H1 (cell line): Measurements from ENCODE around the gene BASP1. TPM values are rescaled to one million over a fixed set of nuclear protein-coding genes. Genes with fewer than 3 reads are reported as not detected.

Experiments
- CTCF ChIA-PET: fragments of 300-600 bp; sonication (Branson Sonifier 250); formaldehyde crosslinking; loops from one replicate; lab custom pipeline; 2021; ENCODE audit not compliant: partially characterized antibody; lab: Charles Lee
- POLR2A ChIA-PET: fragments of 300-600 bp; sonication (Branson Sonifier 250); formaldehyde crosslinking; loops from one replicate; lab custom pipeline; 2021; ENCODE audit warnings: inconsistent platforms; ENCODE audit not compliant: partially characterized antibody; lab: Charles Lee
- DNase-seq, 2 experiments: peaks; one replicate each; pipeline versions ENCODE4 v3.0.0 to v3.0.0-alpha.2; 2010 to 2022; ENCODE audit warnings: low spot score in 2 of 2, low read depth in 1 of 2, mixed read lengths in 1 of 2
- FAIRE-seq: peaks from 2 replicates; lab custom pipeline; 2011; peaks lifted over from hg19 to GRCh38; lab: Jason Lieb, UNC
- H2AFZ ChIP-seq: 2 replicates; pipeline ENCODE4 v1.8.1; 2012; ENCODE audit warnings: low read length, inconsistent platforms
- H2AK5ac ChIP-seq: 2 replicates; pipeline ENCODE4 v1.6.1; 2013; ENCODE audit warnings: low read depth, low read length
- H2BK120ac ChIP-seq: replicated peaks from 2 replicates; pipeline ENCODE3; 2013; ENCODE audit warnings: low read depth, low read length, inconsistent platforms
- H2BK12ac ChIP-seq: 2 replicates; pipeline ENCODE4 v1.6.1; 2013; ENCODE audit warnings: low read depth, low read length
- H2BK15ac ChIP-seq: 2 replicates; pipeline ENCODE4 v1.6.1; 2013; ENCODE audit warnings: low read length
- H2BK20ac ChIP-seq: 2 replicates; pipeline ENCODE4 v1.6.1; 2013; ENCODE audit warnings: low read length
- H2BK5ac ChIP-seq: 2 replicates; pipeline ENCODE4 v1.6.1; 2013; ENCODE audit warnings: low read depth, low read length
- H3K14ac ChIP-seq: 2 replicates; pipeline ENCODE4 v1.6.1; 2013; ENCODE audit warnings: inconsistent platforms; ENCODE audit not compliant: insufficient read length
- H3K18ac ChIP-seq: 2 replicates; pipeline ENCODE4 v1.6.1; 2013; ENCODE audit warnings: low read length; ENCODE audit errors: extremely low read depth
- H3K23ac ChIP-seq: 2 replicates; pipeline ENCODE4 v1.6.1; 2013; ENCODE audit warnings: inconsistent platforms; ENCODE audit not compliant: insufficient read length
- H3K23me2 ChIP-seq: 2 replicates; pipeline ENCODE4 v1.6.1; 2013; ENCODE audit warnings: low read depth, low read length
- H3K27ac ChIP-seq: 2 replicates; pipeline ENCODE4 v1.6.1; 2011; ENCODE audit warnings: low read depth, low read length, inconsistent platforms
- H3K27me3 ChIP-seq, 4 experiments: replicated peaks in 1 of 4; 1 replicate in 1 of 4; 2 replicates in 3 of 4; pipeline versions ENCODE4 v1.6.1 to v1.8.1; 2011 to 2013; ENCODE audit warnings: low read length in 3 of 4, mild to moderate bottlenecking in 3 of 4, inconsistent platforms in 2 of 4, mixed read lengths in 2 of 4, moderate library complexity in 1 of 4; ENCODE audit not compliant: control insufficient read depth in 3 of 4, insufficient read depth in 3 of 4; ENCODE audit errors: extremely low read depth in 1 of 4
- H3K36me3 ChIP-seq, 4 experiments: 2 replicates each; pipeline versions ENCODE4 v1.6.1 to v1.8.1; 2011 to 2013; ENCODE audit warnings: mild to moderate bottlenecking in 4 of 4, low read length in 3 of 4, moderate library complexity in 2 of 4, control low read depth in 1 of 4, inconsistent platforms in 1 of 4; ENCODE audit not compliant: insufficient read depth in 4 of 4, control insufficient read depth in 2 of 4
- H3K4ac ChIP-seq: replicated peaks from 2 replicates; pipeline ENCODE3; 2013; ENCODE audit warnings: low read length, low read depth, mixed read lengths, inconsistent platforms; ENCODE audit not compliant: insufficient read length
- H3K4me1 ChIP-seq, 4 experiments: replicated peaks in 1 of 4; 1 replicate in 1 of 4; 2 replicates in 3 of 4; pipeline versions ENCODE4 v1.6.1 to v1.8.1; 2011 to 2013; ENCODE audit warnings: low read length in 3 of 4, inconsistent platforms in 2 of 4, mixed read lengths in 1 of 4; ENCODE audit not compliant: insufficient read depth in 4 of 4, control insufficient read depth in 3 of 4
- H3K4me2 ChIP-seq, 2 experiments: 2 replicates each; pipeline versions ENCODE4 v1.6.1 to v1.8.1; 2011 to 2013; ENCODE audit warnings: low read depth in 2 of 2, low read length in 2 of 2, control low read depth in 1 of 2, inconsistent platforms in 1 of 2, mild to moderate bottlenecking in 1 of 2; ENCODE audit not compliant: insufficient read depth in 1 of 2
- H3K4me3 ChIP-seq, 4 experiments: fragments of 200-600, 300-600 bp in 1 of 4; sonication (generic), shearing (Covaris generic), sonication (Bioruptor Twin) in 1 of 4; 2 replicates each; pipeline versions ENCODE4 v1.5.1 to v1.8.1; 2011 to 2016; ENCODE audit warnings: low read length in 4 of 4, low read depth in 3 of 4, control low read depth in 2 of 4, inconsistent platforms in 2 of 4, mild to moderate bottlenecking in 2 of 4, mixed read lengths in 1 of 4, moderate library complexity in 1 of 4; ENCODE audit not compliant: insufficient read depth in 2 of 4; ENCODE audit errors: extremely low read depth in 1 of 4
- H3K56ac ChIP-seq: replicated peaks from 2 replicates; pipeline ENCODE3; 2013; ENCODE audit warnings: low read depth, mild to moderate bottlenecking, mixed read lengths, low read length, inconsistent platforms; ENCODE audit not compliant: insufficient read length
- H3K79me1 ChIP-seq: 2 replicates; pipeline ENCODE4 v1.6.1; 2013; ENCODE audit warnings: low read depth, low read length, control low read depth
- H3K79me2 ChIP-seq, 2 experiments: 2 replicates each; pipeline versions ENCODE4 v1.6.1 to v1.8.1; 2012 to 2013; ENCODE audit warnings: low read length in 2 of 2, mild to moderate bottlenecking in 2 of 2, inconsistent platforms in 1 of 2; ENCODE audit not compliant: insufficient read depth in 2 of 2, control insufficient read depth in 1 of 2
- H3K9ac ChIP-seq, 4 experiments: replicated peaks in 1 of 4; 1 replicate in 1 of 4; 2 replicates in 3 of 4; pipeline versions ENCODE4 v1.6.1 to v1.8.1; 2011 to 2013; ENCODE audit warnings: low read depth in 3 of 4, low read length in 3 of 4, control low read depth in 2 of 4, mild to moderate bottlenecking in 2 of 4, moderate library complexity in 2 of 4, inconsistent platforms in 1 of 4; ENCODE audit errors: extremely low read depth in 1 of 4
- H3K9me3 ChIP-seq, 2 experiments: 2 replicates each; pipeline versions ENCODE4 v1.6.1 to v1.8.1; 2012 to 2013; ENCODE audit warnings: mild to moderate bottlenecking in 2 of 2, moderate library complexity in 2 of 2, control low read depth in 1 of 2, inconsistent platforms in 1 of 2, low read depth in 1 of 2, low read length in 1 of 2, mixed read lengths in 1 of 2; ENCODE audit not compliant: insufficient read depth in 2 of 2
- H4K20me1 ChIP-seq, 2 experiments: replicated peaks in 1 of 2; 2 replicates each; pipeline versions ENCODE3 to v1.8.1; 2011 to 2013; ENCODE audit warnings: inconsistent platforms in 2 of 2, low read length in 2 of 2, mild to moderate bottlenecking in 1 of 2; ENCODE audit not compliant: insufficient read depth in 2 of 2, control insufficient read depth in 1 of 2
- H4K5ac ChIP-seq: 2 replicates; pipeline ENCODE4 v1.6.1; 2013; ENCODE audit warnings: low read length, low read depth, mixed read lengths, inconsistent platforms; ENCODE audit not compliant: insufficient read length
- H4K8ac ChIP-seq: 2 replicates; pipeline ENCODE4 v1.8.0; 2013; ENCODE audit warnings: mild to moderate bottlenecking, moderate library complexity, low read length, inconsistent platforms; ENCODE audit not compliant: insufficient read depth; ENCODE audit errors: extremely low read depth
- H4K91ac ChIP-seq: replicated peaks from 2 replicates; pipeline ENCODE3; 2013; ENCODE audit warnings: low read length, mixed read lengths, inconsistent platforms; ENCODE audit not compliant: insufficient read length
- BRCA1 ChIP-seq: IDR thresholded peaks from 2 replicates; pipeline ENCODE4 v1.6.1; 2012; ENCODE audit warnings: low read depth, low read length, improper control_type of control experiment
- FOSL1 ChIP-seq: IDR thresholded peaks from 2 replicates; pipeline ENCODE4 v1.6.1; 2011; ENCODE audit warnings: mild to moderate bottlenecking, low read depth, low read length, moderate library complexity; ENCODE audit not compliant: insufficient read depth
- GTF2F1 ChIP-seq: IDR thresholded peaks from 2 replicates; pipeline ENCODE4 v1.6.1; 2012; ENCODE audit warnings: low read depth, low read length, improper control_type of control experiment, borderline replicate concordance
- KDM4A ChIP-seq: IDR thresholded peaks from one replicate; pipeline ENCODE4 v1.7.1; 2012; ENCODE audit warnings: low read depth, mild to moderate bottlenecking, moderate library complexity, low read length, inconsistent platforms; ENCODE audit not compliant: severe bottlenecking
- POU5F1 ChIP-seq: IDR thresholded peaks from 2 replicates; pipeline ENCODE4 v1.6.1; 2011; ENCODE audit warnings: low read depth, mild to moderate bottlenecking, low read length, moderate library complexity
- RFX5 ChIP-seq: IDR thresholded peaks from 2 replicates; pipeline ENCODE4 v1.6.1; 2011; ENCODE audit warnings: low read depth, low read length, improper control_type of control experiment, borderline replicate concordance
- SIX5 ChIP-seq: IDR thresholded peaks from 2 replicates; pipeline ENCODE4 v1.6.1; 2011; ENCODE audit warnings: mild to moderate bottlenecking, low read depth, low read length
- USF2 ChIP-seq: IDR thresholded peaks from 2 replicates; pipeline ENCODE4 v1.6.1; 2011; ENCODE audit warnings: low read length, improper control_type of control experiment
- WGBS, 2 experiments: shearing (Covaris generic) in 1 of 2; methylation state at CpG; one replicate each; pipeline versions ENCODE4 v1.1.6 to v1.1.7; 2013 to 2015; ENCODE audit warnings: low lambda C conversion rate in 2 of 2, mixed read lengths in 2 of 2, inconsistent platforms in 1 of 2, low coverage in 1 of 2, missing lambda C conversion rate in 1 of 2; ENCODE audit not compliant: insufficient replicate concordance in 2 of 2, insufficient coverage in 1 of 2, insufficient read length in 1 of 2; ENCODE audit errors: extremely low coverage in 1 of 2, missing lambda C conversion rate in 1 of 2; 5-methylcytosine and 5-hydroxymethylcytosine counted together
- polyA plus RNA-seq, 7 experiments: library from polyadenylated mRNA; depleted of rRNA in 3 of 7; stranded (reverse) in 5 of 7; unstranded in 2 of 7; fragments of >200 nt in 5 of 7; fragments of 200-250 nt in 2 of 7; gene quantifications; 1 replicate in 5 of 7; 2 replicates in 1 of 7; 4 replicates in 1 of 7; pipeline versions ENCODE4 v1.2.1 to v1.2.3, GENCODE V29; 2011 to 2013; ENCODE audit warnings: missing spikeins in 2 of 7, mixed read lengths in 2 of 7
- total RNA-seq: library from RNA; stranded (reverse); fragmentation: NEBNext Ultra II Directional; extraction: Animal tissue kit (Norgen Biotek cat#: 25700); gene quantifications from 2 replicates; pipeline ENCODE4 v1.2.1, GENCODE V29; 2021

BASP1 gene
- total and polyA plus RNA-seq, 2 of the 8 experiments (the other 6 are each of a cell fraction or from before 2014, with no cell fraction given), result 95.2 to 104 TPM

GRCh38 chr5:17182981-17183380 is 34.5 kb upstream of the BASP1 start:
- CTCF ChIA-PET, result interaction anchor here (0.8 kb wide), 1 partner anchor 50 kb away, joined by 3 read pairs; no protein-coding TSS in a partner anchor
- no peak overlapping the region for H2AFZ ChIP-seq
- H4K5ac ChIP-seq, result no peak overlapping the region
- no peak overlapping the region for H3K23ac ChIP-seq
- no peak overlapping the region for H3K27ac ChIP-seq
- H3K36me3 ChIP-seq, result no peaks in the 10 kb centered on the region
- no peak overlapping the region for H2BK120ac ChIP-seq
- H2BK12ac ChIP-seq, result no peak overlapping the region
- no peak overlapping the region for H2BK20ac ChIP-seq
- WGBS, 2 experiments, result 100% methylated on average over 1 of the region's 1 CpG; no CpG with 5 or more reads in 1 of the 2 experiments
- no peak overlapping the region for H3K14ac ChIP-seq
- no peak for FAIRE-seq
- no peak overlapping the region for H3K4me2 ChIP-seq
- H4K20me1 ChIP-seq, result no peaks in the 10 kb centered on the region
- no peak overlapping the region for H3K56ac ChIP-seq
- DNase-seq, result no peak
- no peak overlapping the region for H3K9ac ChIP-seq
- no peak overlapping the region for H2AK5ac ChIP-seq
- H3K23me2 ChIP-seq, result no peaks in the 10 kb centered on the region
- no peak overlapping the region for H3K4me3 ChIP-seq
- peaks cover 0 to 3% (median 0%) of the 10 kb centered on the region in 4 experiments; a peak in 1 of 7 replicates for H3K4me1 ChIP-seq
- no peak overlapping the region for H4K91ac ChIP-seq
- no peaks in the 10 kb centered on the region for H3K79me2 ChIP-seq
- POLR2A ChIA-PET, result no interaction called here
- no peak overlapping the region for H4K8ac ChIP-seq
- no peaks in the 10 kb centered on the region for H3K79me1 ChIP-seq
- no peaks in the 10 kb centered on the region for H3K27me3 ChIP-seq
- no peak for TF ChIP-seq SIX5
- no peak for TF ChIP-seq BRCA1
- TF ChIP-seq POU5F1, result no peak
- no peak for TF ChIP-seq FOSL1
- TF ChIP-seq GTF2F1, result no peak
- TF ChIP-seq RFX5, result no peak
- no peak for TF ChIP-seq USF2
- no peak for TF ChIP-seq KDM4A
- H3K18ac ChIP-seq, result no peak overlapping the region
- no peak overlapping the region for H3K4ac ChIP-seq
- H2BK5ac ChIP-seq, result no peak overlapping the region
- H2BK15ac ChIP-seq, result no peak overlapping the region
- H3K9me3 ChIP-seq, result no peaks in the 10 kb centered on the region
